GM18519 (cell line): ENCODE data around the gene CCT5.

Source experiments
- ATAC-seq: cut with Tn5 transposase; IDR thresholded peaks from one replicate; pipeline ENCODE4 v1.9.1; 2021; ENCODE audit warnings: mild to moderate bottlenecking, moderate library complexity; ENCODE audit not compliant: unreplicated experiment, low FRiP score

CCT5 gene

DNA sequence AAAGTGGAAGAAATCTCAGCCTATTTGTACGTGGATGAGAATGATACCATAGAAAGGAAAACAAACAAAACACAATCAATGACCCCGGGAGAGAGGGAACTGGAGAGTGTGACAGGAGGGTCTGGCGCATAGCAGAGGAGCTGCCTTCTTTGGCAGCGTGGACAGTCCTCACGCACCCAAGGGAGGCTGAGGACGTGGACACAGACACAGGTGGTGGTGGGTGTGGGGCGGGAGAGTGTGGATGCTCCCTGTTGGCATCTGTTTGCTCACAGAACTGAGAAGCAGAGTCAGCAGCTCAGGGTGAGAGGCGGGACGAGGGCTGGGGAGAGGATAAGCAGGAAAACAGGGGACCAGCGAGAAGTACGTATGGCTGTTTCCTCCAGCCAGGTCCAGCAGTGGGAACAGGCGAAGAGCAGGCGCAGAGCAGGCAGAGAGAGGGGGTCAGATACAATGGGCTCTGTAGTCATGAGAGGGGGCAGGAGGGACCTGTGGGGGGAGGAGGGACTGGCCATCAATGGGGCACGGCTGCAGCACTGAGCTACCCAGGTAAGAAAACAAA lies 47.6 kb downstream of the CCT5 start:
- no peak for ATAC-seq

DNA sequence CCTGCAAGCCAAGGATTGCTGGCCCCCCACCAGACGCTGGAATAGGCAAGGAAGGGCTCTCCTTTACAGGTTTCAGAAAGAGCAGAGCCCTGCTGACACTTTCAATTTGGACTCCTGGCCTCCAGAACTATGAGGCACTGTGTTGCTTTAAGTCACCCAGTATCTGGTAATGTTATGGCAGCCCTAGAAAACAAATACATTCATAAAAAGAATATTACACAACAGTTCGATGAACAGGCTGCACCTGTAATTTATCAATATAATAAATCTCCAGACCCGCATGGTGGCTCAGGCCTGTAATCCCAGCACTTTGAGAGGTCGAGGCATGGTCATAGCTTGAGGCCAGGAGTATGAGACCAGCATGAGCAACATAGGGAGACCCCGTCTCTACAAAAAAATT lies 50.2 kb downstream of the CCT5 start:
- no peak for ATAC-seq

DNA sequence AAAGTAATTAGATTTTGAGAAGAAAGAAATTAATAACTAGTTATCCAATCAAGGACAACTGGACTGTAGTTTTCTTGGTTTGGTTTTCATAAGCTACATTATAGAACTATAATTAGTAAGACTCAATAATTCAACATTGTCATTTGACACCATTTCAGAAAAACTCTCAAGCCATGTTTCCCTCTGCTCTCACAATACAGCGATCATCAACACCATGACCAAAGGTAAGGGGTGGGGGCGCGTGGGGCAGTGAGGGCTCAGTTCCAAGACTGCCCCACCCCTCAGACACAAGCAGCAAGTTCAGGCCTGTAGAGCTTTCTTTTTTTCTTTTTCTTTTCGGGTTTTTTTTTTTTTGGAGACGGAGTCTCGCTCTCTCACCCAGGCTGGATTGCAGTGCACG lies 51.2 kb downstream of the CCT5 start:
- no peak for ATAC-seq

DNA sequence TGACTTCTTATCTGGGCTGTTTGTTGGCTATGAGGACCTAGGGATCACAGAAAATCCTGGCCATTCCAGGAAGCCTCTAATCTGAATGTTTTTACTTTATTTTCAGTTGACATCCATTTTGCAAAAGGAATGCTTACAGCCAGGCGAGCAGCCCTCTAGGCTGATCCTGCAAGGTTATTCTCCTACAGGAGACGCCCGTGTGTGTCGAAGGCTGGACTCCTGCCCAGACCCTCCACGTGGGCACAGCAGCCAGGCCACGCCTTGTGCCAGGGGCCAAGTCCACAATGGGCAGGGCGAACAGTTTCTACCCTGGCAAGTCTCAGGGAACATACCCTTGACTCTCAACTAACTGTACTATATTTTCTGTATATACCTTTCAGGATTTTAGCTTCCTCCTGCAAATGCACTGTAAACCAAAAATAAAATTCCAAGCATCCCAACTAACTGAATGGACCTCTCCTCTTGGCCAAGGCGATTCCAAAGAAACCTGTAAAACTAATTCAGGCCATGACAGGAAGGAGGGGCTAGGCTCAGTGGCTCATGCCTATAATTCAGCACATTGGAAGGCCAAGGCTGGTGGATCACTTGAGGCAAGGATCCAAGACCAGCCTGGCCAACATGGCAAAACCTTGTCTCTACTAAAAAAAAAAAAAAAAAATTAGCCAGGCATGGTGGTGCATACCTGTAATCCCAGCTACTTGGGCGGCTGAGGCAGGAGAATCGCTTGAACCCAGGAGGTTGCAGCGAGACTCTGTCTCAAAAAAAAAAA lies 51.9 kb downstream of the CCT5 start:
- no peak for ATAC-seq

DNA sequence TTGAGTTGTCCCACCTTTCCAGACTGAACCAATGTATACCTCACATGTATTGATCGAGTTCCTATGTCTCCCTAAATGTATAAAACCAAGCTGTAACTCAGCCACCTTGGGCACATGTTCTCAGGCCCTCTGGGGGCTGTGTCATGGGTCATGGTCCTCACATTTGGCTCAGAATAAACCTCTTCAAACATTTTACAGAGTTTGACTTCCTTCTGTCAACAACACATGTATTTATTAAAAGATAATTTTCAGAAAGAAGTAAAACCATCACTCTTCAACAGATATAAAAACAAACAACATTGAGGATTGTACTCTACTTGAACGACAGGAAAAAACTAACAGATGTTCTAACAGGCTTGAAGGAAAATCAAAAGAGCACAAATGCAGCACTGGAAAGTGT lies 53.1 kb downstream of the CCT5 start:
- no peak for ATAC-seq

DNA sequence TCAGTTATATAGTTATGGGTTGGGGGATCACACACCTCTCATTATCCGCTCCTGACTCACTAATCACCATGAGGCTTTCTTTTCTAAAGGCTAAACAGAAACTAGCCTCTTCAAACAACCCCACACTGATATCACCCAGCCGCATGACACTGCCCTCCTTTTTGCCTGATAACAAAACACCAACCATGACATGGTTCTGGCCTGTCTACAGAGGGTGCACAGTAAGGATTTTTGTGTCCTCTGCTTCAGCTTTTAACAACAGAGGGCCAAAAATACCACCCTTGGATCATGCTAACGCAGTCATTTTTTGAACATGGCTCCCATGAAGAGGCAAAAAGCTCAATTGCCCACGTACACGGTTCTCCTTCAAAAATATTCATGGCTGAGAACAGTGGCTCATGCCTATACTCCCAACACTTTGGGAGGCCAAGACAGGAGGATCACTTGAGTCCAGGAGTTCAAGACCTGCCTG lies 53.7 kb downstream of the CCT5 start:
- ATAC-seq: no peak

DNA sequence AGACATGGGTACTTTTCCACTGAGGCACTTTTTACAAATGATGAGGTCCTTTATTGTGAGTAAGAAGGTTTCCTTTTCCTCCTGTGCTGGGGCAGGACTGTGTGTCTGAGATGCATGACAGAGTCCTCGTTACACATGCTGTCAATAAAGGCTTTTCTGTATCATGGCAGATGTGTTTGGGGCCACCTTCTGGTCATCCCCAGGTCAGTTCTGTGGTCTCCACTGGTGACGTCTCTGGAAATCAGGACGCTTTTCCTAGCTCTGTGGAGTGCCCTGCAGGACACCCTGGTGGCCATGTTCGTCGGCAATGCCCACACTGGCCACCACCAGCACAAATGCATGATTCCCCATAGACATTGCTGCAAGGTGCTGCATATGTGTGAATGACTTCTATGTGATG lies 54.9 kb downstream of the CCT5 start:
- no peak for ATAC-seq

DNA sequence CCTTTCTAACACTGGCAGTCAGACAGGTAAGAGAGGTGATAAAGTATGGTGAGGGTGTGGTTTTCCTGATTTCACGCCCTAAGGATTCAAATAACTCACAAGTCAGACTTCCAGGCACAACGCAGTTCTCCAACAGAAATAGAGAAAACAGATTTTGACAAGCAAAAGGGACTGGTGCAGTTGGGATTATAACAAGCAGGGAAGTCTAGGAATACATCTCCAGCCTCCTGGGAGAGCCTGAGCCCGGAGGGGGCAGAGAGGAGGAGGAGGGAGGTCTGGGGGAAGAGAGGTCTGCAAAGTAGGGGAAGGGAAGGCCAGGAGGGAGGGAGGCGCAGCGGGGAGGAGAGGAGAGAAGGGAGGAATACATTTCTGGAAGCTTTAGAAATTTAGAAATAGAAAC lies 56.0 kb downstream of the CCT5 start:
- no peak for ATAC-seq

DNA sequence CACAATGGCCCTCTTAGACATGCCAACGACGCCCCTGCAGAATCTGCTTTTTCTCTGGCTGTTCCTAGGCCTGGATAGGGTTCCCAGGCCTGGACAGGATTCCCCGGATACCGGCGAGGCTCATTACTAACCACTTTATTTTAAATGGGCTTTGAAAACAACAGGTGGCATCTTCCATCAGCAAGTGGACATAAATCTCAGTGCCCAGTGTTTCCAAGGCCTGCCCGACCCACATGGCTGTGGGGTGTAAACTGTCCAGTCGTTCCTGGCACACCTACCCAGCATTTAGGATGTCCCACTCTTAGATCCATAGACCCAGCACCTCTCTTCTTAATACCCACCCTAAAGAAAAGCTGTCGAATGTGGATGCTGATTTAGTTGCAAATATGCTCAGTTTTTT lies 56.7 kb downstream of the CCT5 start:
- ATAC-seq: no peak

DNA sequence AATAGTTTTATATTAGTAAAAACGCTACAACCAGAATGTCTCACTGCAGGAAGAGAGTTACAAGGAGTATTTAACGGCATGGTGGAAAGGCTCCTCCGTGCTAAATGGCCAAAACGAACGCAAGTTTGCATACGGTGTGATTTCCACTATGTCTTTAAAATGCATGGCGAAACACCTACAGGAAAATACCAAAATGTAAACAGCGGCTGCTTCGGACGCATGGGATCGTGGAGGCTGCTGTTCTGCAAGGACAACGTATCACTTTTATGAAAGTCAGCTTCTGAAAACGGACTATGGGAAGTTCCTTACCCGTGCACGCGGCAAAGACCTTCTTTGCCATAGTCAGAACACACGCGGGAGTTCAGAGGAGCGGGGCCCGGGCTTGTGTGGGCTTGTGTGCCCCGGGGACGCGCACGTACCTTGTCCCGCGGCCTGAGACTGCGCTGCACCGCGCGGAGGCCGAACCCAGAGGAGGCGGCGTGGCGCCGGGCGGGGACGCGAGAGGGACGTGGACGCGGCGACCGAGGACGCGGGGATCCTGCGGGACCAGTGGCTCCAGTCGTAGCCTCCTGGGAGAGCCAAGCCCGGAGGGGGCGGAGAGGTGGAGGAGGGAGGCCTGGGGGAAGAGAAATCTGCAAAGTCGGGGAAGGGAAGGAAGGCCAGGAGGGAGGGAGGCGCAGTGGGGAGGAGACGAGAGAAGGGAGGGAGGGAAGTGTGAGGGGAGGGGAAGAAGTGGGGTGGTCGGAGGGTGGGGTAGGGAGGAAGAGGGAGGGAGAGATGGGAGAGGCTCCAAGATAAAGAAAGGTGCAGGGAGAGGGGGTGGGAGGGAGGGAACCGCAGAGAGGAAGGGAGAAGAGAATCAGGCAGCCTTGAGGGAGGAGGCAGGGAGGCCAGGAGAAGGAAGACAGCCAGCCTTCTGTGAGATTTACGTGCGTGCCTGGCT lies 57.4 kb downstream of the CCT5 start, which contains the start of gene CMBL:
TSS of gene CMBL (minus strand) at position 697 of the 943 bp plus-strand sequence. CDS start 17,140 bp downstream, outside the sequence.
- ATAC-seq: peak; percentile 54

DNA sequence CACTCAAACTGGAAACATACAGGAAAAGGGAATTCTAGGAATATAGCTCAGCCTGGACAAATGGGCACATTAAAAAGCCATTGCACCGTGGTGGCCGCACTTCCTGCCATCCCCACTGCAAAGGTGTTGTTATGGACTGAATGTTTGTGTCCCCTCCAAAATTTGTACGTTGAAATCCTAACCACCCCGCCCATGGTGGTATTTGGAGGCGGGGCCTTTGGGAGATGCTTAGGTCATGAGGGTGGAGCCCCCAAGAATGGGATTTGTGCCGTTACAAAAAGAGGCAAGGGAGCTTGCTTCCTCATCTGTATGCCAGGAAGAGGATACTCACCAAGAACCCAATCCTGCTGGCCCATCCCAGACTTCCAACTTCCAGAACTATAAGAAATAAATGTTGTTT lies 58.8 kb downstream of the CCT5 start:
- ATAC-seq: no peak

DNA sequence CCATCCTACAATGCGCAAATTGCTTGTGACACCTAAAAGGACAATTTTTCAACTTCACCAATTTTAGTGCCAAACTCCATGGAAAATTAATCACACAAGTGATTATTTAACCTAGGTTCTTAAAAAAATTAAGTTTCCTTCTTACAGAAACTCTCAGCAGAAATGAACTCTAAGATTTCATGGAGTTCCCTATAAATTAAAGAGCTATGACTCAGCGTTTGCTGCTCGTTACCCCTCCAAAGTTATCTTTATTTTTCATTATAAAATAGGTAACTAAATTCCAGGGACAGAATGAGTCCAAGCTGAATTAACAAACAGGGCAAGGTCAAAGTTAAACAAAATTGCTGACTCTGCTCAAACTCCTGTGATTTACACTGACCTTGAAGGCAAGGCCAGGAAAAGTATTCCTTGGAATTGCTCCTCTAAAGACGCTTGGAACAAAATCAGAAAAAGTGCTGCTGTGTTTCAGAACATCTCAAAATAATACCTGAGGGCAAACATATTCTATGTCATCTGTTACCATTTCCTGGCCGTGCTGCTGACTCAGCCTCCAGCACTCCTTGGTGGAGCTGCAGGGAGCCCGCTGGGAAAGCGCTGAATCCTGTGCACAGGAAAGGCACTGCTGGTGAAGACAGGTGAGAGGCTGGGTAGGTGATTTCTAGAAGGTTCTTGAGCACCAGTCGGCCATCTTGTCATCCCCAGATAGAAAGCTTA lies 60.1 kb downstream of the CCT5 start:
- ATAC-seq: no peak

DNA sequence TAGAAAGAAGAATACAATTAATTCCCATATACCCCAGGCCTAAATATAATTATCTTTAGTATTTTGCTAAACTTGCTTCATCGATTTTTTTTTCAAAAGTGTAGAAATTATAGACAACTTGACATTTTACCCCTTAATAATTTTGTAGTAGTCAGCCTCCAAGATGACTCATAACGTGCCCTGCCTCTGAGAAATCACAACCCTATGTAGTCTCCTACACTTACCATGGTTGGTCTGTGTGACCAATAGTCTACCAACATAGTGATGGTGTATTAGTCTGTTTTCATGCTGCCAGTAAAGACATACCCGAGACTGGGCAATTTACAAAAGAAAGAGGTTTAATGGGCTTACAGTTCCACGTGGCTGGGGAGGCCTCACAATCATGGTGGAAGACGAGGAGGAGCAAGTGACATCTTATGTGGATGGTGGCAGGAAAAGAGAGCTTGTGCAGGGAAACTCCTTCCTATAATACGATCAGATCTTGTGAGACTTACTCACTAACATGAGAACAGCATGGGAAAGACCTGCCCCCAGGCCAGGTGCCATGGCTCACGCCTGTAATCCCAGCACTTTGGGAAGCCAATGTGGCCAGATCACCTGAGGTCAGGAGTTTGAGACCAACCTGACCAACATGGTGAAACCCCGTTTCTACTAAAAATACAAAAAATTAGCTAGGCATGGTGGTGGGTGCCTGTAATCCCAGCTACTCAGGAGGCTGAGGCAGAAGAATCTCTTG lies 60.9 kb downstream of the CCT5 start:
- ATAC-seq: peak; percentile 85

DNA sequence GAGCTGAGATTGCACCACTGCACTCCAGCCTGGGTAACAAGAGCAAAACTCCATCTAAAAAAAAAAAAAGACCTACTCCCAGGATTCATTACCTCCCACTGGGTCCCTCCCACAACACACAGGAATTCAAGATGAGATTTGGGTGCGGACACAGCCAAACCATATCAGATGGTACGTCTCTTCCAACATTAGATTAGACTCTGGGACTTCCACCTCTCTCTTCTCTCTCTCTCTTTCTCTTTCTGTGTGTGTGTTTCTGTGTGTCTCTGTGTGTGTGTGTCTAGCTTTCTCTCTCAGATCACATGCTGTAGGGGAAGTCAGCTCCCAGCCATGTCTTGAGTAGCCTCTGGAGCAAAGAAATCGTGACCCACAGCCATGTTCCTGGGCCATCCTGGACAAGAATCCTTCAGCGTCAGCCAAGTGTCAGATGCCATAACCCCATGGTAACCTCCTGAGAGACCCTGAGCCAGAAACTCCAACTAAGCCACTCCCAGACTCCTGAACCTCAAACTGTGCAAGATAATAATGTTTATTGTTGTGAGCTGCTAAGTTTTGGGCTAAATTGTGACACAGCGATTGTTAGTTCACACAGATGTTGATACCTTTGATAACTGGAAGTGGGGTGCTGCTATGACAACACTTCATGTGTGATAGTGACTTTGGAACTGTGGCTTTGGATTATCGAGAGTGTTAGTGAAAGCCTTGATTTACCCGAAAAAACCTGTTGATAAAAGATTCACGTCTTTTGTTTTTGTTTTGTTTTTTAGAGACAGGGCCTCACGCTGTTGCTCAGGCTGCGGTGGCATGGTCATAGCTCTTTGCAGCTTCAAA lies 61.7 kb downstream of the CCT5 start:
- no peak for ATAC-seq

DNA sequence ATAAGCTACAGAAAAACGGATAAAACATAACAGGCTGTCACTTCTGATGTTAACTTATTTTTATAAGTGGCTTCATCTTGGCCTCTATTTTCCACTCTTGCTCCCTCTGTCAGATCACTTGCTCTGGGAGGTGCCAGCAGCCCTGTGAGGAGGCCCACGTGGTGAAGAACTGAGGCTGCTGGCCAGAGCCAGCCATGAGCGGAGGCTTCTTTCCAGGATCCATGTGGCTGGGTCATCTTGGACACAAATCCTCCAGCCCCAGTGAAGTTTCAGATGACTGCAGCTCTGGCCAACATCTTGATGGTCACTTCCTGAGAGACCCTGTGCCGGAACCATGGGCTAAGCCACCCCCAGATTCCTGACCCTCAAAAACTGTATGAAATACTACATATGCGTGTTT lies 65.1 kb downstream of the CCT5 start:
- ATAC-seq: no peak
